Activated CD8-positive, alpha-beta memory T cell treated with anti-CD3 and anti-CD28 coated beads for 24 hours (primary cell): ENCODE data around the gene ZNF90.
"Not testable (repeated sequence)": the region's sequence is repeated elsewhere in the genome, so short reads cannot be mapped to it uniquely, and the experiment has no call there.

ENCODE experiments used
- DNase-seq: peaks from one replicate; pipeline ENCODE4 v3.0.0-alpha.2; 2020

Gene ZNF90

GRCh38 chr19:20107301-20107700 is 29.5 kb downstream of the ZNF90 start:
- DNase-seq = no peak

- not testable (repeated sequence) for DNase-seq
Observed at GRCh38 chr19:20118064-20118839, 40.5 kb downstream of the ZNF90 start.

GRCh38 chr19:20124879-20125278 is 47.1 kb downstream of the ZNF90 start:
- DNase-seq = no peak

GRCh38 chr19:20132933-20133332 is 55.1 kb downstream of the ZNF90 start:
- not testable (repeated sequence) for DNase-seq

GRCh38 chr19:20137714-20138113 is 59.9 kb downstream of the ZNF90 start:
- DNase-seq = not testable (repeated sequence)

GRCh38 chr19:20151617-20152145 is 73.9 kb downstream of the ZNF90 start:
- DNase-seq = no peak

GRCh38 chr19:20152506-20152905 is 74.7 kb downstream of the ZNF90 start:
- not testable (repeated sequence) for DNase-seq

- no peak for DNase-seq
Observed at GRCh38 chr19:20153281-20153680, 75.5 kb downstream of the ZNF90 start.

- no peak for DNase-seq
Observed at GRCh38 chr19:20154636-20155035, 76.8 kb downstream of the ZNF90 start.

- DNase-seq = no peak
Observed at GRCh38 chr19:20162821-20163220, 85.0 kb downstream of the ZNF90 start.

GRCh38 chr19:20164456-20164855 is 86.7 kb downstream of the ZNF90 start:
- no peak for DNase-seq

- no peak for DNase-seq
Observed at GRCh38 chr19:20165971-20166592, 88.3 kb downstream of the ZNF90 start.

GRCh38 chr19:20167020-20167644 is 89.3 kb downstream of the ZNF90 start, which contains the start of gene ZNF486:
Gene ZNF486 (plus strand): TSS chr19:20167214. CDS start chr19:20167331, 117 bp downstream.
- peak; percentile 93 for DNase-seq

- DNase-seq = no peak
Observed at GRCh38 chr19:20167651-20168122, 89.9 kb downstream of the ZNF90 start.
